ENCODE results near the gene SFI1. TPM values are rescaled to one million over a fixed set of nuclear protein-coding genes. Genes with fewer than 3 reads are reported as not detected.
A peak's percentile ranks its signal among the peaks of the same experiment; 100 is the strongest.
"Not testable (repeated sequence)": the region's sequence is repeated elsewhere in the genome, so short reads cannot be mapped to it uniquely, and the experiment has no call there.

Gene SFI1
- total RNA-seq, 2 experiments from 2014 or later, result 281 to 291 TPM

DNA sequence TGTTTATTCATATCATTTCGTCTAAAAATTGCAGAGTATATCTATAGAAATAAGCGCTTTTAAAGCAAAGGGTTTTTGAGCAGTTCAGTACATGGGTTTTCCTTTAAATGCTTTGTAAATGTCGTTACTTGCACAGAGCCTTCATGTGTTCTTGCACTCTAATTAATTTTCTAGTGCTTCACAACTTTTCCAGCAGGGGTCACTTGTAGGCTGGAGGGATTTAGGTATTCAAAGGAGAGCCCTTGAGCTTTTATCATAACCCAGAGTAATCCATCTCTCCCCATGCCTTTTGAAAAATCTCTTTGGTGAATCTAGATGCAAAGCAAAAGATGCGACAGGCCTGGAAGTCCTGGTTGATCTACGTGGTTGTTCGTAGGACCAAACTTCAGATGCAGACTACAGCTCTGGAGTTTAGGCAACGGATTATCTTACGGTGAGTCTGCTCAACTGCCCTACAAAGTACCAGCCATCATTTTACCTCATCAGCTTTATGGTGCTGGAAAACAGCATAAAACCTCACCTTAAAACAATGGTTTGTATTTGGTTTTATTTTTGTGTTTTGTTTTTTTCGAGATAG lies 60.4 kb downstream of the SFI1 start:
- Mint-ChIP-seq H3K4me3 (no peak overlapping the region), H3K4me1 (ENCODE audit: low read depth) (peaks cover 12% of the 10 kb centered on the region), H3K9me3 (no peaks in the 10 kb centered on the region), H3K27ac (no peak overlapping the region), H3K27me3 (no peaks in the 10 kb centered on the region), H3K36me3 (ENCODE audit: low read depth) (peaks cover 70% of the 10 kb centered on the region)
- H3K36me3 ChIP-seq (ENCODE audit: insufficient read depth, low read length), result peaks cover 57% of the 10 kb centered on the region
- DNase-seq (peak in 3 of 14 experiments; percentile 43 to 49 (median 44)), ATAC-seq (ENCODE audit: poor library complexity) (peak; percentile 46)
- H3K4me1 ChIP-seq (ENCODE audit: insufficient read depth, low read length), result peaks cover 11% of the 10 kb centered on the region
- intact Hi-C loops (cut with DNase I, micrococcal nuclease), result loop anchor here (1.0 to 10.0 kb wide), 3 partner anchors 62 to 77 kb away; partner anchors contain the start of gene SFI1 (in 1 of the 2)
- H3K27me3 ChIP-seq (ENCODE audit: control insufficient read depth in 1 of 2, insufficient read depth in 2 of 2, low read length in 2 of 2), result no peaks in the 10 kb centered on the region
- no peaks in the 10 kb centered on the region for H3K9me3 ChIP-seq (ENCODE audit: control insufficient read depth in 1 of 2, insufficient read depth in 1 of 2, low read length in 2 of 2)
- POLR2A ChIA-PET, result no interaction called here
- CTCF ChIA-PET, result interaction anchor here (1.0 to 2.2 kb wide), 4 partner anchors 22 to 109 kb away, joined by 3 to 14 read pairs (median 4); no protein-coding TSS in a partner anchor
- no peak overlapping the region for H3K4me3 ChIP-seq (ENCODE audit: low read length)
- H3K27ac ChIP-seq (ENCODE audit: low read depth in 1 of 2, low read length in 2 of 2), result no peak overlapping the region
- TF ChIP-seq, protein P1, sequence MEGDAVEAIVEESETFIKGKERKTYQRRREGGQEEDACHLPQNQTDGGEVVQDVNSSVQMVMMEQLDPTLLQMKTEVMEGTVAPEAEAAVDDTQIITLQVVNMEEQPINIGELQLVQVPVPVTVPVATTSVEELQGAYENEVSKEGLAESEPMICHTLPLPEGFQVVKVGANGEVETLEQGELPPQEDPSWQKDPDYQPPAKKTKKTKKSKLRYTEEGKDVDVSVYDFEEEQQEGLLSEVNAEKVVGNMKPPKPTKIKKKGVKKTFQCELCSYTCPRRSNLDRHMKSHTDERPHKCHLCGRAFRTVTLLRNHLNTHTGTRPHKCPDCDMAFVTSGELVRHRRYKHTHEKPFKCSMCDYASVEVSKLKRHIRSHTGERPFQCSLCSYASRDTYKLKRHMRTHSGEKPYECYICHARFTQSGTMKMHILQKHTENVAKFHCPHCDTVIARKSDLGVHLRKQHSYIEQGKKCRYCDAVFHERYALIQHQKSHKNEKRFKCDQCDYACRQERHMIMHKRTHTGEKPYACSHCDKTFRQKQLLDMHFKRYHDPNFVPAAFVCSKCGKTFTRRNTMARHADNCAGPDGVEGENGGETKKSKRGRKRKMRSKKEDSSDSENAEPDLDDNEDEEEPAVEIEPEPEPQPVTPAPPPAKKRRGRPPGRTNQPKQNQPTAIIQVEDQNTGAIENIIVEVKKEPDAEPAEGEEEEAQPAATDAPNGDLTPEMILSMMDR (IDR thresholded peaks at IDR 0.05), result peak; percentile 48

DNA sequence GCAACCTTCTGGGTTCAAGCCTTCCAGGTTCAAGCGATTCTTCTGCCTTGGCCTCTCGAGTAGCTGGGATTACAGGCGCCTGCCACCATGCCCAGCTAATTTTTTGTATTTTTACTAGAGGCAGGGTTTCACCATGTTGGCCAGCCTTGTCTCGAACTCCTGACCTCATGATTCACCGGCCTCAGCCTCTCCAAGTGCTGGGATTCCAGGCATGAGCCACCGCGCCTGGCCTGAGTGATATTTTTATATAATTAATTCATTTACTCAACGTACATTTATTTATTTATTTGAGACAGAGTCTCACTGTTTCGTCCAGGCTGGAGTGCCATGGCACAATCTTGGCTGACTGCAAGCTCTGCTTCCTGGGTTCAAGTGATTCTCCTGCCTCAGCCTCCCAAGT lies 62.2 kb downstream of the SFI1 start:
- H3K27ac ChIP-seq (ENCODE audit: low read depth in 1 of 2, low read length in 2 of 2); H3K27ac Mint-ChIP-seq; H3K4me3 ChIP-seq (ENCODE audit: low read length); H3K4me1 Mint-ChIP-seq (ENCODE audit: low read depth); H3K9me3 ChIP-seq (ENCODE audit: control insufficient read depth in 1 of 2, insufficient read depth in 1 of 2, low read length in 2 of 2); ATAC-seq (ENCODE audit: poor library complexity); DNase-seq; H3K4me3 Mint-ChIP-seq; POLR2A ChIA-PET; H3K4me1 ChIP-seq (ENCODE audit: insufficient read depth, low read length); H3K27me3 ChIP-seq (ENCODE audit: control insufficient read depth in 1 of 2, insufficient read depth in 2 of 2, low read length in 2 of 2); H3K27me3 Mint-ChIP-seq; H3K9me3 Mint-ChIP-seq: not testable (repeated sequence)
- H3K36me3 ChIP-seq (ENCODE audit: insufficient read depth, low read length), result peaks cover 54% of the 10 kb centered on the region
- CTCF ChIA-PET, result interaction anchor here (0.9 kb wide), 1 partner anchor 23 kb away, joined by 3 read pairs; no protein-coding TSS in a partner anchor
- H3K36me3 Mint-ChIP-seq (ENCODE audit: low read depth), result peaks cover 71% of the 10 kb centered on the region
- intact Hi-C loops (cut with DNase I, micrococcal nuclease), result loop anchor here in 1 of 2 experiments (10.0 kb wide), 1 partner anchor 64 kb away; the partner anchor contains the start of gene SFI1

DNA sequence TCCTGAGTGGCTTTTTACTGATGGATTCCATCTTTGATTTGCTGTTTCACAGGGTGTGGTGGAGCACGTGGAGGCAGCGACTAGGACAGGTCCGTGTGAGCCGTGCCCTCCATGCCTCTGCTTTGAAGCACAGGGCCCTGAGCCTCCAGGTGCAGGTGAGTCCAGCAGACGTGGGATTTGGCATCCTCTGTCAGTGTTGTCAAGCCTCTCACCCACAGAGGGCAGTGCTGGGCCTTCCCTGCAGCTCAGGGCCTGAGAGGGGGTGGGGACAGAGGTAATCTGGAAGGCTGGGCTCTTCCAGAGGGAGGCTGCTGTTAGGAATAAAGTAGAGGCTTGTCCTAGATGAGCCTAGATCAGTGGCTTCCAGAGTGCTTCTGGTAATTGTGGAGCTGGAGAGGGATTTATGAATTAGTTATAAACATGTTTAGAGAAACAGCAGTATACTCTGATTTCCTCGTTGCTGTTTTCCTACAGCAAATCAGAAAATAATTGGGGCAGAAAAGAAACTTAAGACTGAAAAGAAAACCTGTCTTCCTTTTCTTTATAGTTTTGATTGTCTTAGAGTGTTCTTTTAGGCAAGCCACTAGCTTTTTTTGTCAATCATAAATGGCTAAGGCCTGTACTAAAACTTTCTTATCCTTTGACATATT lies 65.0 kb downstream of the SFI1 start:
- ATAC-seq (ENCODE audit: poor library complexity), result peak; percentile 85

More for the DNA sequence above, 65.0 kb downstream of the SFI1 start:
- H3K27me3 ChIP-seq (ENCODE audit: control insufficient read depth in 1 of 2, insufficient read depth in 2 of 2, low read length in 2 of 2), result no peaks in the 10 kb centered on the region
- peaks cover 59% of the 10 kb centered on the region for H3K36me3 ChIP-seq (ENCODE audit: insufficient read depth, low read length)
- no peaks in the 10 kb centered on the region for H3K9me3 Mint-ChIP-seq
- ChIA-PET POLR2A (interaction anchor here (0.8 kb wide), 1 partner anchor 70 kb away, joined by 3 read pairs; no protein-coding TSS in a partner anchor), CTCF (interaction anchor here (0.8 kb wide), 1 partner anchor 30 kb away, joined by 3 read pairs; no protein-coding TSS in a partner anchor)
- no peak overlapping the region for H3K27ac Mint-ChIP-seq
- H3K9me3 ChIP-seq (ENCODE audit: control insufficient read depth in 1 of 2, insufficient read depth in 1 of 2, low read length in 2 of 2), result no peaks in the 10 kb centered on the region
- H3K27me3 Mint-ChIP-seq, result no peaks in the 10 kb centered on the region
- TF ChIP-seq, protein P1 (IDR thresholded peaks at IDR 0.05), result peak; percentile 25
- H3K4me3 ChIP-seq (ENCODE audit: low read length), result no peak overlapping the region
- no peak overlapping the region for H3K27ac ChIP-seq (ENCODE audit: low read depth in 1 of 2, low read length in 2 of 2)
- intact Hi-C loops (cut with DNase I, micrococcal nuclease), result no loop called here
- no peak overlapping the region for H3K4me3 Mint-ChIP-seq
- peaks cover 4% of the 10 kb centered on the region for H3K4me1 ChIP-seq (ENCODE audit: insufficient read depth, low read length)
- DNase-seq, result peak in 13 of 14 experiments; percentile 12 to 67 (median 31)
- no peaks in the 10 kb centered on the region for H3K4me1 Mint-ChIP-seq (ENCODE audit: low read depth)
- H3K36me3 Mint-ChIP-seq (ENCODE audit: low read depth), result peaks cover 67% of the 10 kb centered on the region

All from CD4-positive, alpha-beta T cell (primary cell).